ENCODE data around the gene STK33. TPM values are rescaled to one million over a fixed set of nuclear protein-coding genes. Genes with fewer than 3 reads are reported as not detected.
"Not testable (repeated sequence)": the region's sequence is repeated elsewhere in the genome, so short reads cannot be mapped to it uniquely, and the experiment has no call there.

Gene STK33
- polyA plus RNA-seq, 6 donors from 2014 or later = 2.5 to 11.0 (median 4.9) TPM

GRCh38 chr11:8503910-8504364, 90.1 kb downstream of the STK33 start:
- Mint-ChIP-seq H3K27me3 (no peaks in the 10 kb centered on the region), H3K36me3 (no peaks in the 10 kb centered on the region), H3K4me3 (no peak overlapping the region), H3K9me3 (peaks cover 0 to 6% (median 5%) of the 10 kb centered on the region in 7 donors), H3K27ac (peak overlapping the region in 1 of 6 donors; percentile 35), H3K4me1 (peaks cover 0 to 6% (median 0%) of the 10 kb centered on the region in 3 donors)
- no peak for DNase-seq
- ATAC-seq (ENCODE audit: low read depth in 2 of 2) = no peak

GRCh38 chr11:8501836-8502235, 92.2 kb downstream of the STK33 start:
- Mint-ChIP-seq H3K9me3 (peaks cover 0 to 27% (median 23%) of the 10 kb centered on the region in 7 donors), H3K36me3 (no peaks in the 10 kb centered on the region), H3K27ac (no peak overlapping the region), H3K4me1 (peaks cover 0 to 6% (median 0%) of the 10 kb centered on the region in 3 donors), H3K4me3 (no peak overlapping the region), H3K27me3 (no peaks in the 10 kb centered on the region)
- no peak for ATAC-seq (ENCODE audit: low read depth in 2 of 2)
- no peak for DNase-seq

- Mint-ChIP-seq H3K27me3 (peaks cover 0 to 13% (median 6%) of the 10 kb centered on the region in 3 donors), H3K36me3 (peaks cover 0 to 6% of the 10 kb centered on the region in 2 donors), H3K4me1 (no peaks in the 10 kb centered on the region), H3K4me3 (no peak overlapping the region), H3K27ac (no peak overlapping the region), H3K9me3 (peaks cover 3 to 40% (median 22%) of the 10 kb centered on the region in 7 donors)
- ATAC-seq (ENCODE audit: low read depth in 2 of 2) (no peak), DNase-seq (no peak)
Measured at GRCh38 chr11:8488395-8488794, 105.6 kb downstream of the STK33 start.

- no peak for ATAC-seq (ENCODE audit: low read depth in 2 of 2)
- peaks cover 3 to 40% (median 15%) of the 10 kb centered on the region in 7 donors for H3K9me3 Mint-ChIP-seq
- DNase-seq = no peak
- H3K4me3 Mint-ChIP-seq = no peak overlapping the region
- no peaks in the 10 kb centered on the region for H3K4me1 Mint-ChIP-seq
- H3K27ac Mint-ChIP-seq = no peak overlapping the region
- H3K36me3 Mint-ChIP-seq = peaks cover 0 to 6% of the 10 kb centered on the region in 2 donors
- peaks cover 0 to 6% (median 2%) of the 10 kb centered on the region in 3 donors for H3K27me3 Mint-ChIP-seq
Measured at GRCh38 chr11:8487261-8487660, 106.8 kb downstream of the STK33 start.

- Mint-ChIP-seq H3K4me3 (no peak overlapping the region), H3K27ac (no peak overlapping the region), H3K4me1 (no peaks in the 10 kb centered on the region), H3K9me3 (peaks cover 0 to 13% (median 3%) of the 10 kb centered on the region in 7 donors), H3K27me3 (no peaks in the 10 kb centered on the region), H3K36me3 (no peaks in the 10 kb centered on the region)
- ATAC-seq (ENCODE audit: low read depth in 2 of 2) (no peak), DNase-seq (no peak)
Measured at GRCh38 chr11:8484251-8484650, 109.8 kb downstream of the STK33 start.

- DNase-seq = no peak
- H3K36me3 Mint-ChIP-seq = no peaks in the 10 kb centered on the region
- no peaks in the 10 kb centered on the region for H3K4me1 Mint-ChIP-seq
- ATAC-seq (ENCODE audit: low read depth in 2 of 2) = no peak
- H3K9me3 Mint-ChIP-seq = no peaks in the 10 kb centered on the region
- no peaks in the 10 kb centered on the region for H3K27me3 Mint-ChIP-seq
- no peak overlapping the region for H3K27ac Mint-ChIP-seq
- H3K4me3 Mint-ChIP-seq = no peak overlapping the region
Measured at GRCh38 chr11:8480858-8481257, 113.2 kb downstream of the STK33 start.

GRCh38 chr11:8477680-8478079, 116.3 kb downstream of the STK33 start:
- no peaks in the 10 kb centered on the region for H3K36me3 Mint-ChIP-seq
- no peaks in the 10 kb centered on the region for H3K9me3 Mint-ChIP-seq
- H3K4me3 Mint-ChIP-seq = no peak overlapping the region
- H3K4me1 Mint-ChIP-seq = no peaks in the 10 kb centered on the region
- no peak for ATAC-seq (ENCODE audit: low read depth in 2 of 2)
- no peak overlapping the region for H3K27ac Mint-ChIP-seq
- H3K27me3 Mint-ChIP-seq = no peaks in the 10 kb centered on the region
- DNase-seq = no peak

GRCh38 chr11:8477151-8477550, 116.9 kb downstream of the STK33 start:
- H3K9me3 Mint-ChIP-seq = no peaks in the 10 kb centered on the region
- H3K4me3 Mint-ChIP-seq = no peak overlapping the region
- DNase-seq = no peak
- H3K36me3 Mint-ChIP-seq = no peaks in the 10 kb centered on the region
- no peaks in the 10 kb centered on the region for H3K4me1 Mint-ChIP-seq
- H3K27me3 Mint-ChIP-seq = no peaks in the 10 kb centered on the region
- no peak for ATAC-seq (ENCODE audit: low read depth in 2 of 2)
- H3K27ac Mint-ChIP-seq = no peak overlapping the region

- peaks cover 9 to 41% (median 17%) of the 10 kb centered on the region in 7 donors for H3K9me3 Mint-ChIP-seq
- H3K4me1 Mint-ChIP-seq; H3K27me3 Mint-ChIP-seq; ATAC-seq (ENCODE audit: low read depth in 2 of 2); H3K27ac Mint-ChIP-seq; DNase-seq; H3K4me3 Mint-ChIP-seq: not testable (repeated sequence)
- H3K36me3 Mint-ChIP-seq = peaks cover 18 to 24% of the 10 kb centered on the region in 2 donors
Measured at GRCh38 chr11:8467806-8468205, 126.2 kb downstream of the STK33 start.

GRCh38 chr11:8467356-8467755, 126.7 kb downstream of the STK33 start:
- ATAC-seq (ENCODE audit: low read depth in 2 of 2); H3K27me3 Mint-ChIP-seq; DNase-seq; H3K4me3 Mint-ChIP-seq; H3K4me1 Mint-ChIP-seq: not testable (repeated sequence)
- H3K9me3 Mint-ChIP-seq = peaks cover 9 to 41% (median 17%) of the 10 kb centered on the region in 7 donors
- peak overlapping the region in 1 of 6 donors; percentile 17 for H3K27ac Mint-ChIP-seq
- H3K36me3 Mint-ChIP-seq = peaks cover 18 to 29% of the 10 kb centered on the region in 2 donors

- Mint-ChIP-seq H3K36me3 (peaks cover 18 to 29% of the 10 kb centered on the region in 2 donors), H3K9me3 (peaks cover 9 to 41% (median 17%) of the 10 kb centered on the region in 7 donors)
- not testable (repeated sequence) for H3K4me1 Mint-ChIP-seq; ATAC-seq (ENCODE audit: low read depth in 2 of 2); H3K27me3 Mint-ChIP-seq; DNase-seq; H3K27ac Mint-ChIP-seq; H3K4me3 Mint-ChIP-seq
Measured at GRCh38 chr11:8466884-8467283, 127.1 kb downstream of the STK33 start.

- Mint-ChIP-seq H3K27ac (no peak overlapping the region), H3K36me3 (peaks cover 0 to 12% of the 10 kb centered on the region in 2 donors), H3K4me1 (no peaks in the 10 kb centered on the region), H3K9me3 (no peaks in the 10 kb centered on the region), H3K4me3 (no peak overlapping the region), H3K27me3 (no peaks in the 10 kb centered on the region)
- ATAC-seq (ENCODE audit: low read depth in 2 of 2) (no peak), DNase-seq (no peak)
Measured at GRCh38 chr11:8459711-8460399, 134.2 kb downstream of the STK33 start.

GRCh38 chr11:8442301-8442700, 151.7 kb downstream of the STK33 start:
- H3K4me3 Mint-ChIP-seq = no peak overlapping the region
- no peaks in the 10 kb centered on the region for H3K27me3 Mint-ChIP-seq
- no peak for ATAC-seq (ENCODE audit: low read depth in 2 of 2)

GRCh38 chr11:8440649-8441048, 153.4 kb downstream of the STK33 start:
- DNase-seq (no peak), ATAC-seq (ENCODE audit: low read depth in 2 of 2) (no peak)
- no peaks in the 10 kb centered on the region for H3K9me3 Mint-ChIP-seq
- no peak overlapping the region for H3K27ac Mint-ChIP-seq
- peaks cover 0 to 7% (median 6%) of the 10 kb centered on the region in 3 donors for H3K4me1 Mint-ChIP-seq
- no peak overlapping the region for H3K4me3 Mint-ChIP-seq
- peaks cover 0 to 6% of the 10 kb centered on the region in 2 donors for H3K36me3 Mint-ChIP-seq
- H3K27me3 Mint-ChIP-seq = no peaks in the 10 kb centered on the region

More at GRCh38 chr11:8442301-8442700, 151.7 kb downstream of the STK33 start:
- Mint-ChIP-seq H3K9me3 (peaks cover 0 to 2% (median 0%) of the 10 kb centered on the region in 7 donors), H3K27ac (no peak overlapping the region), H3K36me3 (peaks cover 0 to 6% of the 10 kb centered on the region in 2 donors), H3K4me1 (peaks cover 0 to 7% (median 6%) of the 10 kb centered on the region in 3 donors)
- no peak for DNase-seq
